Esophagus muscularis mucosa (tissue), 4 donors: ENCODE data around the gene GALNT6. TPM values are rescaled to one million over a fixed set of nuclear protein-coding genes. Genes with fewer than 3 reads are reported as not detected.

Experiments
- total RNA-seq, 4 donors: library from RNA; depleted of rRNA; stranded (reverse); fragments of >200 nt; gene quantifications; one replicate each; pipeline versions ENCODE4 v1.1.0 to v1.2.1, GENCODE V29; 2016

The GALNT6 gene
- total RNA-seq, 4 donors from 2014 or later: 1.4 to 5.8 (median 3.1) TPM

Other genes with a start within 250 kb of the GALNT6 start
- 10 to 100 TPM; 11.3 to 16.2 (median 15.2) TPM for gene TFCP2, start 218.3 kb downstream of the GALNT6 start, total RNA-seq
- gene POU6F1, start 173.3 kb downstream of the GALNT6 start, total RNA-seq: 10 to 100 TPM; 13.3 to 27.2 (median 16.9) TPM
- gene DAZAP2, start 152.6 kb downstream of the GALNT6 start, total RNA-seq: 100 to 1,000 TPM; 247 to 451 (median 356) TPM
- 1 to 10 TPM; 1.2 to 5.2 (median 4.0) TPM for gene SMAGP, start 121.0 kb downstream of the GALNT6 start, total RNA-seq
- gene BIN2, start 67.2 kb downstream of the GALNT6 start, total RNA-seq: 1 to 10 TPM; 1.7 to 8.3 (median 2.9) TPM
- not detected for gene CELA1, start 44.7 kb downstream of the GALNT6 start, total RNA-seq
- gene SLC4A8, start 33.4 kb upstream of the GALNT6 start, total RNA-seq: 1 to 10 TPM in 1 of 4 donors, under 1 TPM in 3; 0.46 to 1.7 (median 0.90) TPM
- under 1 TPM; 0.26 to 0.42 (median 0.31) TPM for gene SCN8A, start 199.8 kb upstream of the GALNT6 start, total RNA-seq